ENCODE measurements around the gene SMYD5. TPM values are rescaled to one million over a fixed set of nuclear protein-coding genes. Genes with fewer than 3 reads are reported as not detected.

Gene SMYD5
- total and polyA plus RNA-seq, 8 donors, result 12.1 to 46.2 (median 34.0) TPM

- Histone ChIP-seq H3K4me3 (no peak overlapping the region), H3K4me1 (peaks cover 7 to 21% of the 10 kb centered on the region in 2 donors), H3K27me3 (no peaks in the 10 kb centered on the region), H3K36me3 (peaks cover 0 to 40% of the 10 kb centered on the region in 2 donors), H3K27ac (no peak overlapping the region), H3K9me3 (no peaks in the 10 kb centered on the region)
- intact Hi-C loops (cut with DNase I), result no loop called here
- TF ChIP-seq, protein P1, sequence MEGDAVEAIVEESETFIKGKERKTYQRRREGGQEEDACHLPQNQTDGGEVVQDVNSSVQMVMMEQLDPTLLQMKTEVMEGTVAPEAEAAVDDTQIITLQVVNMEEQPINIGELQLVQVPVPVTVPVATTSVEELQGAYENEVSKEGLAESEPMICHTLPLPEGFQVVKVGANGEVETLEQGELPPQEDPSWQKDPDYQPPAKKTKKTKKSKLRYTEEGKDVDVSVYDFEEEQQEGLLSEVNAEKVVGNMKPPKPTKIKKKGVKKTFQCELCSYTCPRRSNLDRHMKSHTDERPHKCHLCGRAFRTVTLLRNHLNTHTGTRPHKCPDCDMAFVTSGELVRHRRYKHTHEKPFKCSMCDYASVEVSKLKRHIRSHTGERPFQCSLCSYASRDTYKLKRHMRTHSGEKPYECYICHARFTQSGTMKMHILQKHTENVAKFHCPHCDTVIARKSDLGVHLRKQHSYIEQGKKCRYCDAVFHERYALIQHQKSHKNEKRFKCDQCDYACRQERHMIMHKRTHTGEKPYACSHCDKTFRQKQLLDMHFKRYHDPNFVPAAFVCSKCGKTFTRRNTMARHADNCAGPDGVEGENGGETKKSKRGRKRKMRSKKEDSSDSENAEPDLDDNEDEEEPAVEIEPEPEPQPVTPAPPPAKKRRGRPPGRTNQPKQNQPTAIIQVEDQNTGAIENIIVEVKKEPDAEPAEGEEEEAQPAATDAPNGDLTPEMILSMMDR (IDR thresholded peaks at IDR 0.05), result no peak
- no peak for DNase-seq
- no peak for ATAC-seq
Measured at GRCh38 chr2:73217826-73218225, 3.8 kb downstream of the SMYD5 start.

GRCh38 chr2:73218298-73218697 is 4.3 kb downstream of the SMYD5 start:
- H3K9me3 ChIP-seq, result no peaks in the 10 kb centered on the region
- H3K4me3 ChIP-seq, result no peak overlapping the region
- ATAC-seq (no peak), DNase-seq (no peak)
- intact Hi-C loops (cut with DNase I), result no loop called here
- TF ChIP-seq, protein P1 (IDR thresholded peaks at IDR 0.05), result no peak
- H3K27ac ChIP-seq, result no peak overlapping the region
- H3K36me3 ChIP-seq, result peaks cover 0 to 45% of the 10 kb centered on the region in 2 donors
- H3K27me3 ChIP-seq, result no peaks in the 10 kb centered on the region
- peaks cover 7 to 20% of the 10 kb centered on the region in 2 donors for H3K4me1 ChIP-seq

DNA sequence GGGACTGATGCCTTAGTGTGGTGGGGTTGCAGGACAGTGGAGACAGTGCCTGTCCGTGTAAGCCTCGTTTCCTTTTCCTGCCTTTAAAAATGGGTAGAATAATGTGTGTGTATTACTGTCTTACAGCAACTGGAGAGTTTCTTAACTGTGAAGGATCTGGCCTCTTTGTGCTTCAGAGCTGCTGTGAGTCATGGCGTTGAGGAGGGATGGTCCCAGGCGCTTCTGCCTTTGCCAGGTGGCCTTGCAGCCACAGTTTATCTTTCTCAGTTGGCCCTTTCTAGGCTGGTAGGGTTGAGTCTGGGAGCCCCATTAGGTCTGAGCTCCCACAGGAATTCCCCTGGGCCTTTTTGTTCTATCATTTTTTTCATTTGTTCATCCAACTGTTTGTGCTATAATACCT is 9.8 kb downstream of the SMYD5 start:
- DNase-seq, result no peak
- ATAC-seq, result no peak
- no peak overlapping the region for H3K4me3 ChIP-seq
- no peak overlapping the region for H3K27ac ChIP-seq
- H3K27me3 ChIP-seq, result no peaks in the 10 kb centered on the region
- no peaks in the 10 kb centered on the region for H3K9me3 ChIP-seq
- peaks cover 0 to 11% of the 10 kb centered on the region in 2 donors for H3K4me1 ChIP-seq
- peaks cover 0 to 87% of the 10 kb centered on the region in 2 donors for H3K36me3 ChIP-seq
- intact Hi-C loops (cut with DNase I), result no loop called here
- TF ChIP-seq, protein P1 (IDR thresholded peaks at IDR 0.05), result no peak

DNA sequence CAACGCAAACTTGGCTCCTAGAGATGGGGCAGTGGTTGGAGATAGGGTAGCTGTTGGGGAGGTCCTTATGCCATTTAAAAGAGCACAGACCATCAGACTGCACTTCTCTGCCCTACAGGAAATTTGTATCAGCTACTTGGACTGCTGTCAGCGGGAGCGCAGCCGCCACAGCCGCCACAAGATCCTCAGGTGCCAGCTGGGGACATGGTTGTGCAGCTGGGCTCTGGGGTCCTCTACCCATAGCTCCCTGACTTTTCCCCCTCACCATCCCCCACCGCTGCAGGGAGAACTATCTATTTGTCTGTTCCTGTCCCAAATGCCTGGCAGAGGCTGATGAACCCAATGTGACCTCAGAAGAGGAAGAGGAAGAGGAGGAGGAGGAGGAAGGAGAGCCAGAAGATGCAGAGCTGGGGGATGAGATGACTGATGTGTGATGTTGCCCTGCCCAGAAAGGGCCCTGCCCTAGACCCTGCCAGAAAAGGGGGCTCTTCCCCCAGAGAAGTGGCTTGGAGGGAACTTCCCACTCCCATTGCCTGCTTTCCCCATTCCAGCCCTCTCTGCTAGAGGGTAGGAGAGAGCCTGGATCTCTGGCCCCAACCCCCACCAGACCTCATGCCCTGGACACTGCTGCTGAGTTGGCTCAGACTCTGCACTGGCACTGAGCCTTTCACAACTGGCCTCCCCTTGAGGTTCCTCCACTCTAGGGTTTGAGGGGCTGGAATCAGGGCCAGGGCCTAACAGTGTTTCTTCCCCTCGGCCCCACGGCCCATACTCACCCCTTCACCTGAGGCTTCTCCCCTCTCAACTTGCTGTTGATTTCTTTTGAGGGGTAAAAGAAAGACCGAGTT is 11.7 kb downstream of the SMYD5 start:
- DNase-seq, result no peak
- peak; percentile 22 for ATAC-seq
- intact Hi-C loops (cut with DNase I), result no loop called here
- H3K4me1 ChIP-seq, result peaks cover 0 to 11% of the 10 kb centered on the region in 2 donors
- H3K9me3 ChIP-seq, result no peaks in the 10 kb centered on the region
- no peak overlapping the region for H3K27ac ChIP-seq
- peaks cover 0 to 84% of the 10 kb centered on the region in 2 donors for H3K36me3 ChIP-seq
- H3K27me3 ChIP-seq, result no peaks in the 10 kb centered on the region
- no peak overlapping the region for H3K4me3 ChIP-seq
- TF ChIP-seq, protein P1 (IDR thresholded peaks at IDR 0.05), result no peak

DNA sequence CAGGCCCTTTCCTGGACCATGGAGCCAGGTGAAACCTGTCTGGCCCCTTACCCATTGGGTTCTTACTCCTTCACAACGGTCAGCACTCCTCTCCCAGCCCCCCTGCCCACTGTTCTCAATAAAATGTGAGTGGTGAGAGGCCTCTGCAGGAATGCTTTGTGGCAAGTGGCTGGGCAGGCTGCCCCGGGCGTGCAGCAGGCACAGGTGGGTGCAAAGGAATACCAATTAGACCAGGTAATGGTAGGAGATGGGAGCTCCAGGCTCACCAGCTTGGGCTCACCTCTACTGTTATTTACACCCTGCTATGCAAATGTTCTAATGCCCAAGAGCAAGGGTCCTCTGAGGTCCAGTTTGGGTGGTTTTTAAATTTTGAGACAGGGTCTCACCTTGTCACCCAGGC is 13.0 kb downstream of the SMYD5 start:
- intact Hi-C loops (cut with DNase I), result no loop called here
- H3K9me3 ChIP-seq, result no peaks in the 10 kb centered on the region
- DNase-seq, result no peak
- ATAC-seq, result no peak
- peaks cover under 1 to 11% of the 10 kb centered on the region in 2 donors for H3K4me1 ChIP-seq
- TF ChIP-seq, protein P1 (IDR thresholded peaks at IDR 0.05), result no peak
- peaks cover 0 to 71% of the 10 kb centered on the region in 2 donors for H3K36me3 ChIP-seq
- H3K27me3 ChIP-seq, result no peaks in the 10 kb centered on the region
- H3K4me3 ChIP-seq, result no peak overlapping the region
- H3K27ac ChIP-seq, result no peak overlapping the region
